ENCODE measurements around the gene PLXNA2. TPM values are rescaled to one million over a fixed set of nuclear protein-coding genes. Genes with fewer than 3 reads are reported as not detected.
A peak's percentile ranks its signal among the peaks of the same experiment; 100 is the strongest.

Gene PLXNA2
- total and polyA plus RNA-seq, 2 of the 4 experiments (the other 2 are of a cell fraction): 0.72 to 1.1 TPM

DNA sequence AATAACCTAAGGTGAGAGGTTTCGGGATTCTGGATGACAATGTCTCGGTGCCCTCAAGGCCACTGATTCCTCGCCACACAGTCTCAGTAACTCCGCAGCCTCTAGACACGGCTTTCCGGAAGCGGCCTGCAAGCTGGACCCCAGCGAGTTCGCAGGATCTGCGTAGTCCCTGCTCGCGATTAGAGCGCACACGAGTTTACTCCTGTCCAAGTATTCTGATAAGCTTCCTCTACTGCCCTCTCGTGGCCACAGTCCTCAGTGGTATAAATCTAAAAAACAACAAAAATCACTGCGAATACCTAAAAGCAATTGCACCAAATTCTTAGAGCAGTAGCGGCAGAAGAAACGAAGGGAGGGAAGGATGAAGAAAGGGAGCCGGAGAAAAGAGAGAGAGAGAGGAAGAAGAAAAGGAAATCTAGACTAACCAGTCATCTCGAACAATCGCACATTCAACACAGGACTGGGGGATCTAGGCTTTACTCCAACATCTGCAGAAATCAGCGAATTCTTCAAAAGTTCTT is 1.1 kb upstream of the PLXNA2 start (continued):
- TF ChIP-seq, protein P1, sequence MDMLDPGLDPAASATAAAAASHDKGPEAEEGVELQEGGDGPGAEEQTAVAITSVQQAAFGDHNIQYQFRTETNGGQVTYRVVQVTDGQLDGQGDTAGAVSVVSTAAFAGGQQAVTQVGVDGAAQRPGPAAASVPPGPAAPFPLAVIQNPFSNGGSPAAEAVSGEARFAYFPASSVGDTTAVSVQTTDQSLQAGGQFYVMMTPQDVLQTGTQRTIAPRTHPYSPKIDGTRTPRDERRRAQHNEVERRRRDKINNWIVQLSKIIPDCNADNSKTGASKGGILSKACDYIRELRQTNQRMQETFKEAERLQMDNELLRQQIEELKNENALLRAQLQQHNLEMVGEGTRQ (IDR thresholded peaks at IDR 0.05; ENCODE audit: low read depth, low read length): no peak

GRCh38 chr1:208243527-208243966 is 637 bp downstream of the PLXNA2 start:
- Histone ChIP-seq H3K14ac (replicated peaks; ENCODE audit: low read depth, low read length) (no peak overlapping the region), H3K4me1 (ENCODE audit: control insufficient read depth, insufficient read depth, low read length) (peaks cover 7% of the 10 kb centered on the region), H2BK20ac (ENCODE audit: low read depth, low read length) (no peak overlapping the region), H3K27ac (ENCODE audit: insufficient read depth, low read length) (no peak overlapping the region; the same call in 1 of the 2 replicates), H3K4me2 (ENCODE audit: low read depth, low read length) (peak overlapping the region; percentile 69), H3K18ac (ENCODE audit: low read depth, low read length) (no peak overlapping the region), H3K4me3 (ENCODE audit: insufficient read depth, low read depth, low read length) (peak overlapping the region; percentile 57), H3K23ac (ENCODE audit: low read depth, low read length) (no peak overlapping the region), H3K36me3 (ENCODE audit: control insufficient read depth, insufficient read depth, low read length) (no peaks in the 10 kb centered on the region), H2BK15ac (ENCODE audit: low read depth, low read length) (no peak overlapping the region), H3K56ac (ENCODE audit: extremely low read depth, insufficient read depth, low read length) (no peak overlapping the region), H4K20me1 (ENCODE audit: insufficient read depth, low read length) (no peaks in the 10 kb centered on the region), H3K27me3 (ENCODE audit: control insufficient read depth, insufficient read depth, low read length) (peaks cover 12% of the 10 kb centered on the region), H2AK9ac (replicated peaks; ENCODE audit: low read depth, low read length, poor library complexity) (peak overlapping the region; percentile 85), H4K8ac (ENCODE audit: low read depth in 2 of 2, low read length in 2 of 2) (no peak overlapping the region), H3K9me1 (ENCODE audit: insufficient read depth, low read length) (no peaks in the 10 kb centered on the region), H2AK5ac (ENCODE audit: low read depth, low read length) (no peak overlapping the region), H2BK5ac (ENCODE audit: low read depth, low read length, poor library complexity, severe bottlenecking) (no peak overlapping the region), H4K5ac (ENCODE audit: low read depth, low read length) (no peak overlapping the region), H2AFZ (replicated peaks; ENCODE audit: low read length, poor library complexity) (peak overlapping the region; percentile 93), H3K9ac (ENCODE audit: low read depth, low read length) (no peak overlapping the region), H3K79me1 (ENCODE audit: low read depth in 1 of 2, low read length in 2 of 2) (peaks cover 0 to 18% of the 10 kb centered on the region in 2 experiments; a peak in 1 of 4 replicates), H3K4ac (ENCODE audit: low read depth, low read length) (no peak overlapping the region), H2BK120ac (ENCODE audit: low read depth, low read length) (no peak overlapping the region), H3K9me3 (ENCODE audit: control insufficient read depth, insufficient read depth, low read length) (no peaks in the 10 kb centered on the region), H4K91ac (ENCODE audit: insufficient read depth, low read depth, low read length) (no peak overlapping the region)
- POLR2A ChIA-PET (ENCODE audit: unreplicated experiment): no interaction called here
- no TSS peak for BruUV-seq (replicated peaks)
- CTCF ChIA-PET: interaction anchor here (0.6 to 11.3 kb wide), 5 partner anchors 104 to 1464 kb away, joined by 3 to 158 read pairs (median 4); no protein-coding TSS in a partner anchor
- no peak for TF ChIP-seq MAZ (IDR thresholded peaks at IDR 0.05; ENCODE audit: borderline replicate concordance, low read depth, low read length)
- no peak for TF ChIP-seq BHLHE40 (IDR thresholded peaks at IDR 0.05; ENCODE audit: low read depth, low read length)
- TF ChIP-seq, protein P1 (IDR thresholded peaks at IDR 0.05; ENCODE audit: low read depth, low read length): no peak
- no peak for TF ChIP-seq RAD21 (IDR thresholded peaks at IDR 0.05; ENCODE audit: low read length)
- TF ChIP-seq SMC3 (IDR thresholded peaks at IDR 0.05; ENCODE audit: low read depth, low read length): no peak
- TF ChIP-seq NFE2L2 (IDR thresholded peaks at IDR 0.05; ENCODE audit: low read depth, low read length): no peak
- no peak for TF ChIP-seq POLR2A (IDR thresholded peaks at IDR 0.05; ENCODE audit: low read depth, low read length)
- TF ChIP-seq, protein P2, sequence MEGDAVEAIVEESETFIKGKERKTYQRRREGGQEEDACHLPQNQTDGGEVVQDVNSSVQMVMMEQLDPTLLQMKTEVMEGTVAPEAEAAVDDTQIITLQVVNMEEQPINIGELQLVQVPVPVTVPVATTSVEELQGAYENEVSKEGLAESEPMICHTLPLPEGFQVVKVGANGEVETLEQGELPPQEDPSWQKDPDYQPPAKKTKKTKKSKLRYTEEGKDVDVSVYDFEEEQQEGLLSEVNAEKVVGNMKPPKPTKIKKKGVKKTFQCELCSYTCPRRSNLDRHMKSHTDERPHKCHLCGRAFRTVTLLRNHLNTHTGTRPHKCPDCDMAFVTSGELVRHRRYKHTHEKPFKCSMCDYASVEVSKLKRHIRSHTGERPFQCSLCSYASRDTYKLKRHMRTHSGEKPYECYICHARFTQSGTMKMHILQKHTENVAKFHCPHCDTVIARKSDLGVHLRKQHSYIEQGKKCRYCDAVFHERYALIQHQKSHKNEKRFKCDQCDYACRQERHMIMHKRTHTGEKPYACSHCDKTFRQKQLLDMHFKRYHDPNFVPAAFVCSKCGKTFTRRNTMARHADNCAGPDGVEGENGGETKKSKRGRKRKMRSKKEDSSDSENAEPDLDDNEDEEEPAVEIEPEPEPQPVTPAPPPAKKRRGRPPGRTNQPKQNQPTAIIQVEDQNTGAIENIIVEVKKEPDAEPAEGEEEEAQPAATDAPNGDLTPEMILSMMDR (conservative IDR thresholded peaks at IDR 0.05; ENCODE audit: low read depth, low read length): no peak
- TF ChIP-seq ELK1 (IDR thresholded peaks at IDR 0.05; ENCODE audit: borderline replicate concordance, low read depth, low read length): no peak
- TF ChIP-seq MAFK (IDR thresholded peaks at IDR 0.05; ENCODE audit: low read depth, low read length): no peak
- in situ Hi-C loops (cut with MboI; ENCODE audit: low sequenced_read_pairs) (loop anchor here (5.0 kb wide), 2 partner anchors 111 to 361 kb away; no protein-coding TSS in a partner anchor), dilution Hi-C loops (cut with HindIII; ENCODE audit: low sequenced_read_pairs, unreplicated experiment) (no loop called here), intact Hi-C loops (cut with micrococcal nuclease) (loop anchor here (10.0 kb wide), 1 partner anchor 1111 kb away; no protein-coding TSS in a partner anchor)
- 1% methylated on average over 21 of the region's 54 CpGs; no CpG with 5 or more reads in 1 of the 2 experiments for WGBS, 2 experiments (ENCODE audit: extremely low coverage in 2 of 2, insufficient read length in 1 of 2)
- peak; percentile 27 for ATAC-seq (ENCODE audit: low read depth)
- no peak for DNase-seq
